Measurements from ENCODE around the gene ABCA3. TPM values are rescaled to one million over a fixed set of nuclear protein-coding genes. Genes with fewer than 3 reads are reported as not detected.

ABCA3 gene
- total RNA-seq, 4 donors from 2014 or later = 2.7 to 15.0 (median 10.9) TPM

DNA sequence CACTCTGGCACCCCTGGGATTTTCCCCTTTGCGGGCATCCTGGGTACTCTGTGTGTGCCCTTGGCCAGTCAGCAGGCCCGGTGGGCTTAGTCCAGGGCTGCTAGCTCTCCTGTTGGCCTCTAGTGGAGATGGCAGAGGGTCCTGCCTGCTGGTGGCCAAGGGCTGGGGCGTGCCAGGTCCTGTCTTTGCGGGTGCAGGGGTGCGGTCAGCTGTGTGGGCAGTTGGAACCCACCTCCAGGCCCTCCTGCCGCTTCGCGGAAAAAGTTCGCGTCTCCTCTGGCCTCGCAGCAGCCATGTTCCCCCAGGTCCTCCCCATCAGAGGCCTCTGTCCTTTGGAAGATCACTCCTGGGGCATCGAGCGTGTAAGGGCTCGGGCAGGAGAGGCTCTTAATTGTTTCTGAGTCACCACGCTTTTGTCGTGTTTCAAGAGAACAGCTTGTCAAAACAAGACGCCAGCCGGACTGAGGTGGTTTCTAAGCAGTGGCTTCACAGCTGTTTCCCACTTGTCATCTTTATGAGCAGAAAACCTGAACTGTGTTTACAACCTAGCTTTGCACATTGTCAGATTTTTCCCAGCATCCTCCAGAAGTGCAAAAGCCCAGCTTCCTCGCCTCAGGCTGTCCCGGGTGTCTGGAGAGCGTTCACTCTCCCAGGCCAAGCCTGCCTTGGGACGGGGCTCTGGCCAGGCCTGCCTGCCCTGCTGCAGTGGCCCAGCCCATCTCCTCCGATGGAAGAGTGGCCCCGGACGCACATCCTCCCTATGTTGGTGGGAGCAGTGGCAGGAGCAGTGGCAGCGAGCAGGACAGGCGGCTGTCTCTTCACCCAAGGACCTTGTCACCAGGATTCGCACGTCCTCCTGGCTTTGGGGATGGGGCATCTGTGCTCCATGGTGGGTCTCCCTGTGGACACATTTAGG, 109.3 kb downstream of the ABCA3 start:
- Histone ChIP-seq H3K27me3 (peaks cover 2 to 5% (median 3%) of the 10 kb centered on the region in 3 donors), H3K4me3 (no peak overlapping the region), H3K27ac (no peak overlapping the region), H3K4me1 (peaks cover 3 to 5% of the 10 kb centered on the region in 2 donors), H3K9me3 (no peaks in the 10 kb centered on the region), H3K36me3 (peaks cover 0 to 78% of the 10 kb centered on the region in 2 donors)
- no peak for ATAC-seq
- no peak for DNase-seq
- no peak for TF ChIP-seq POLR2A (IDR thresholded peaks at IDR 0.05)
- TF ChIP-seq, protein P1, sequence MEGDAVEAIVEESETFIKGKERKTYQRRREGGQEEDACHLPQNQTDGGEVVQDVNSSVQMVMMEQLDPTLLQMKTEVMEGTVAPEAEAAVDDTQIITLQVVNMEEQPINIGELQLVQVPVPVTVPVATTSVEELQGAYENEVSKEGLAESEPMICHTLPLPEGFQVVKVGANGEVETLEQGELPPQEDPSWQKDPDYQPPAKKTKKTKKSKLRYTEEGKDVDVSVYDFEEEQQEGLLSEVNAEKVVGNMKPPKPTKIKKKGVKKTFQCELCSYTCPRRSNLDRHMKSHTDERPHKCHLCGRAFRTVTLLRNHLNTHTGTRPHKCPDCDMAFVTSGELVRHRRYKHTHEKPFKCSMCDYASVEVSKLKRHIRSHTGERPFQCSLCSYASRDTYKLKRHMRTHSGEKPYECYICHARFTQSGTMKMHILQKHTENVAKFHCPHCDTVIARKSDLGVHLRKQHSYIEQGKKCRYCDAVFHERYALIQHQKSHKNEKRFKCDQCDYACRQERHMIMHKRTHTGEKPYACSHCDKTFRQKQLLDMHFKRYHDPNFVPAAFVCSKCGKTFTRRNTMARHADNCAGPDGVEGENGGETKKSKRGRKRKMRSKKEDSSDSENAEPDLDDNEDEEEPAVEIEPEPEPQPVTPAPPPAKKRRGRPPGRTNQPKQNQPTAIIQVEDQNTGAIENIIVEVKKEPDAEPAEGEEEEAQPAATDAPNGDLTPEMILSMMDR (IDR thresholded peaks at IDR 0.05 in 4 of 5, conservative IDR thresholded peaks at IDR 0.05 in 1 of 5) = no peak
- intact Hi-C loops (cut with DNase I; ENCODE audit: low total_unique reads) (no loop called here), in situ Hi-C loops (cut with MboI; ENCODE audit: low sequenced_read_pairs in 4 of 4) (no loop called here)

DNA sequence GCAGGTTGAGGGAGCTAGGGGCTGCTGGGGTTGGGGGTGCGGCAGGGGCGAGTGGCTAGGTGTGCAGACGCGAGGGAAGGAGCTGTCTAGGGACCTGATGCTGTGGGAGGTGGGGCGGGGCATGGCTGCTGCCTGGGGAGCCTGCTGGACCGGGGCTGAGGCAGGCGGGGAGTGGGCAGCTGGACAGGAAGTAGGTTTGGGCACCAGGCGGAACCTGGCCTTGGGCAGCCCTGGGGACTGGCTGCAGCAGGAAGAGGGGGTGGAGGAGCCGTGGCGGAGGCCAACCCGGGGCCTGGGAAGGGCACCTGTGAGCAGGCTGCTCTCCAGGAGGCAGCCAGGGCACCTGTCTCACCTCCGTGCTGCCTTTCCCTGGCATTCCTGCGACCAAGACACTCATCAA, 110.2 kb downstream of the ABCA3 start:
- Histone ChIP-seq H3K4me3 (no peak overlapping the region), H3K4me1 (no peaks in the 10 kb centered on the region), H3K9me3 (no peaks in the 10 kb centered on the region), H3K27ac (no peak overlapping the region), H3K27me3 (no peaks in the 10 kb centered on the region), H3K36me3 (peaks cover 0 to 74% of the 10 kb centered on the region in 2 donors)
- in situ Hi-C loops (cut with MboI; ENCODE audit: low sequenced_read_pairs in 4 of 4) = no loop called here
- ATAC-seq = no peak
- TF ChIP-seq POLR2A (IDR thresholded peaks at IDR 0.05) = no peak
- TF ChIP-seq, protein P1 (IDR thresholded peaks at IDR 0.05 in 4 of 5, conservative IDR thresholded peaks at IDR 0.05 in 1 of 5) = no peak
- no peak for DNase-seq
- intact Hi-C loops (cut with DNase I; ENCODE audit: low total_unique reads) = no loop called here

DNA sequence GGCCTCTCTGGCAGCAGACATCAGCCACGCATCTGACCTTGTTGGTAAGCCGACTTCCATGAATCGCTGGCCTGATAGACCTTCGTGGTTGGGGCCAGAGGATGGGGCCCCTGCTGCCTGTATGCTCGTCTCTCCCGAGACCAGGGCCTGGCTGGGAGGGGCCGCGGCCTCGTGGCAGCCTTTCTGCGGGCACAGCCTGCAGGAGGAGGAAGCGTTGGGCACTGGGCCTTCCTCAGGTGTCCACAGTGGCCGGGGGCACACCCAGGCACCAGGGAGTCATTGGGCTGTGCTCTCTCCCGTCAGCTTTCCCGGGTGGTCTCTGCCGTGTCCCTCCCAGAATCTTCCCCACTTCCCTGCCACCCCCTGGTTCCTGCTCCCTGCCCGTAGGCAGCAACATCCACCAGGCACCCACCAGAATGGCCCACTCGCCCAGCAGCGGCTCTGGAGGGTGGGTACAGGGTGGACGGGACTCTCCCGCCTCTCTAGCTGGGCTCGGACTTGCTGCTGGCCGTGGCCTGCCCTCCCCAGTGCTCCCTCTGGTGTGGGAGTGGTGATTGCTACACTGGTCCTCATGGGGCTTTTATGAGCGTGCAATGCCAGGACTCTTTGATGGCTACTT, 110.8 kb downstream of the ABCA3 start:
- Histone ChIP-seq H3K4me3 (no peak overlapping the region), H3K4me1 (peaks cover 2 to 5% of the 10 kb centered on the region in 2 donors), H3K36me3 (peaks cover 0 to 67% of the 10 kb centered on the region in 2 donors), H3K27ac (no peak overlapping the region), H3K27me3 (no peaks in the 10 kb centered on the region), H3K9me3 (no peaks in the 10 kb centered on the region)
- TF ChIP-seq, protein P1 (IDR thresholded peaks at IDR 0.05 in 4 of 5, conservative IDR thresholded peaks at IDR 0.05 in 1 of 5) = no peak
- TF ChIP-seq POLR2A (IDR thresholded peaks at IDR 0.05) = no peak
- ATAC-seq (no peak), DNase-seq (no peak)
- in situ Hi-C loops (cut with MboI; ENCODE audit: low sequenced_read_pairs in 4 of 4) = no loop called here
- intact Hi-C loops (cut with DNase I; ENCODE audit: low total_unique reads) = no loop called here

DNA sequence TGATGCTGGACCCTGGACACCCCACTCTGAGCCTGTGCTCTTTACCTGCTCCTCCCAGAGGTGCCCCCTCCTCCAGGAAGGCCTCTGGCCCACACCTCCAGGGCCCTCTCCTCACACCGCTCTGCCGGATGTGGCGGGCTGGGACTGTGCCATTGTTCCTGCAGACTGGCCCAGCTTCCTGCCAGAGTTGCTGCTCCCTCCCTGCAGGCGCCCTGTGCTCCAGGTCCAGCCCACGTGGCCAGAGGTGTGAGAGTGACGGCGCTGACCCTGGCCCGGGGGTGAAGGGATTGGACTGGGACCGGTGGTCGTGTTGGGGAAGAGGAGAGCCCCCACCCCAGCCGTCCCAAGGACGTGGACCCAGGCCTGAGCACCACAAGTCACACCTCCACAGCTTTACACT, 111.4 kb downstream of the ABCA3 start:
- DNase-seq (no peak), ATAC-seq (no peak)
- TF ChIP-seq, protein P1 (IDR thresholded peaks at IDR 0.05 in 4 of 5, conservative IDR thresholded peaks at IDR 0.05 in 1 of 5) = no peak
- TF ChIP-seq POLR2A (IDR thresholded peaks at IDR 0.05) = no peak
- no peak overlapping the region for H3K4me3 ChIP-seq
- peaks cover 8 to 12% of the 10 kb centered on the region in 2 donors for H3K4me1 ChIP-seq
- H3K27me3 ChIP-seq = no peaks in the 10 kb centered on the region
- intact Hi-C loops (cut with DNase I; ENCODE audit: low total_unique reads) (no loop called here), in situ Hi-C loops (cut with MboI; ENCODE audit: low sequenced_read_pairs in 4 of 4) (no loop called here)
- H3K36me3 ChIP-seq = peaks cover 0 to 61% of the 10 kb centered on the region in 2 donors
- H3K9me3 ChIP-seq = no peaks in the 10 kb centered on the region
- no peak overlapping the region for H3K27ac ChIP-seq

All from gastrocnemius medialis (tissue), 4 donors.